G401.6 (cell line): Measurements from ENCODE around the gene GPR157.

ENCODE experiments used
- FAIRE-seq: peaks from 2 replicates; lab custom pipeline; 2012; peaks lifted over from hg19 to GRCh38; lab: Jason Lieb, UNC

Gene GPR157

GRCh38 chr1:9086796-9087195 lies 42.1 kb downstream of the GPR157 start:
- no peak for FAIRE-seq

- no peak for FAIRE-seq
These were observed 42.9 kb downstream of the GPR157 start for GRCh38 chr1:9086045-9086444.

- no peak for FAIRE-seq
These were observed 43.5 kb downstream of the GPR157 start for GRCh38 chr1:9085306-9085940.

GRCh38 chr1:9084906-9085305 lies 44.0 kb downstream of the GPR157 start:
- no peak for FAIRE-seq

GRCh38 chr1:9081473-9081872 lies 47.4 kb downstream of the GPR157 start:
- FAIRE-seq = no peak

GRCh38 chr1:9080705-9081291 lies 48.1 kb downstream of the GPR157 start:
- no peak for FAIRE-seq

- no peak for FAIRE-seq
These were observed 48.8 kb downstream of the GPR157 start for GRCh38 chr1:9079988-9080704.

GRCh38 chr1:9078752-9079500 lies 50.0 kb downstream of the GPR157 start:
- no peak for FAIRE-seq

- no peak for FAIRE-seq
These were observed 50.7 kb downstream of the GPR157 start for GRCh38 chr1:9078015-9078751.

GRCh38 chr1:9075022-9075421 lies 53.9 kb downstream of the GPR157 start:
- FAIRE-seq = no peak

- no peak for FAIRE-seq
These were observed 55.8 kb downstream of the GPR157 start for GRCh38 chr1:9073143-9073542.

- FAIRE-seq = no peak
These were observed 57.2 kb downstream of the GPR157 start for GRCh38 chr1:9071554-9072235.

- no peak for FAIRE-seq
These were observed 58.4 kb downstream of the GPR157 start for GRCh38 chr1:9070486-9070885.

GRCh38 chr1:9069326-9070100 lies 59.4 kb downstream of the GPR157 start, which contains the start of gene SLC2A5:
SLC2A5 (minus strand) TSS chr1:9069635; CDS start chr1:9069536, 99 bp downstream.
- FAIRE-seq = no peak

- FAIRE-seq = no peak
These were observed 59.9 kb downstream of the GPR157 start for GRCh38 chr1:9068981-9069325.

- FAIRE-seq = no peak
These were observed 61.7 kb downstream of the GPR157 start for GRCh38 chr1:9066945-9067807.

GRCh38 chr1:9065213-9065751 lies 63.6 kb downstream of the GPR157 start:
- no peak for FAIRE-seq

- no peak for FAIRE-seq
These were observed 66.1 kb downstream of the GPR157 start for GRCh38 chr1:9062846-9063245.

- FAIRE-seq = no peak
These were observed 66.9 kb downstream of the GPR157 start for GRCh38 chr1:9062021-9062471.
